Measurements from ENCODE around the gene OSM.

Gene OSM

DNA sequence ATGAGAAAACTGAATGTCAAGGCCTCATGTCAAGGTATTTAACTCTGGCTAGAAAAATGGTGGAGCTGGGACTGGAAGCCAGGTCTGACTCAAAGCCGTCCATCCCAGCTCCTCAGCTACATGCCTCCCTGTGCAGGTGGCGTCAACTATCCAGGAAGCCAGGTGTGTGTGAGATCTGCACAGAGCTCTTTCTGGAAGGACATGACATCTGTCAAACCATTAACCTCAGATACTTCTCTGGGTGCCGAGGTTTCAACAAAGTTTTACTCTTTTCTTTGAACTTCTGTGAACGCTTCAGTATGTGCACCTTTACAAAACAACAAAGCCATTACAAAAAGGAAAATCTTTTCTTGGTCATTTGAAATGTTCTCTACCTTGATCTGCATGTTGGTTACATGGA lies 29.7 kb upstream of the OSM start:
- no peak overlapping the region for H3K27ac ChIP-seq (ENCODE audit: low read depth, low read length)
- no peak overlapping the region for H3K4ac ChIP-seq (ENCODE audit: low read depth, low read length)
- H4K5ac ChIP-seq (ENCODE audit: low read length), result no peak overlapping the region
- H2BK5ac ChIP-seq (ENCODE audit: low read length), result no peak overlapping the region
- no peak overlapping the region for H2AK5ac ChIP-seq (ENCODE audit: low read length)
- no peak overlapping the region for H2BK15ac ChIP-seq (replicated peaks; ENCODE audit: low read depth)
- H3K79me1 ChIP-seq (ENCODE audit: low read length), result no peaks in the 10 kb centered on the region
- DNase-seq, result no peak
- no peaks in the 10 kb centered on the region for H3K4me1 ChIP-seq (ENCODE audit: control insufficient read depth, low read depth, low read length)
- H3K36me3 ChIP-seq (ENCODE audit: control insufficient read depth, insufficient read depth, low read length), result no peaks in the 10 kb centered on the region
- H3K9ac ChIP-seq (ENCODE audit: low read length), result no peak overlapping the region
- H2BK120ac ChIP-seq (ENCODE audit: low read depth, low read length), result no peak overlapping the region
- WGBS (ENCODE audit: extremely low coverage, insufficient coverage, low lambda C conversion rate), result no CpG with 5 or more reads among the region's 4 CpGs
- no peak overlapping the region for H3K18ac ChIP-seq (ENCODE audit: low read length)
- H4K8ac ChIP-seq (ENCODE audit: low read depth, low read length), result no peak overlapping the region
- H3K23ac ChIP-seq (ENCODE audit: low read length), result no peak overlapping the region
- no peak overlapping the region for H3K4me3 ChIP-seq (ENCODE audit: low read length)
- H3K56ac ChIP-seq (ENCODE audit: low read length), result no peak overlapping the region
- H3K27me3 ChIP-seq (ENCODE audit: insufficient read depth, low read length, poor library complexity), result no peaks in the 10 kb centered on the region
- no peak overlapping the region for H3K4me2 ChIP-seq (ENCODE audit: low read length)
- H3K79me2 ChIP-seq (ENCODE audit: control insufficient read depth, insufficient read depth, low read length), result no peaks in the 10 kb centered on the region

DNA sequence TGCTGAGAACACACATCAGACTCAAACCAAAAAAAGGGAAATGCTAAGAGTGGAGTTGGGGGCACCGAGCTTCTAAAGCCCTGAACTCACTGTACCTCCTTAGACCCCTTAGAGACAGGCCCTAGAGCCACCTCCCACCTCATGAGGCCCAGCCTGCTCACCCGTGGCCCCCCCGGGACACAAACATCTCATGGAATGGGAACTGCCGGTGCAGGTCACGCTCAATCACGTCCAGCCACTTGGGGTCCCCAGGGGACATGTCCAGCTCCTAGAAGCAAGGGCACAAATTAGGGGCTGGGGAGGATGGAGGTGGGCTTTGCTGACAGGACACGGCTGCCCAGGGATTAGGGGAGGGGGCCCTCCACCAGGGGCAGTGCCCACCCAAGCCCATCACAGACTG lies 28.9 kb upstream of the OSM start:
- no peak overlapping the region for H3K18ac ChIP-seq (ENCODE audit: low read length)
- H3K27me3 ChIP-seq (ENCODE audit: insufficient read depth, low read length, poor library complexity), result no peaks in the 10 kb centered on the region
- H3K4me1 ChIP-seq (ENCODE audit: control insufficient read depth, low read depth, low read length), result no peaks in the 10 kb centered on the region
- no peak overlapping the region for H3K23ac ChIP-seq (ENCODE audit: low read length)
- H3K4me2 ChIP-seq (ENCODE audit: low read length), result no peak overlapping the region
- no peak overlapping the region for H4K5ac ChIP-seq (ENCODE audit: low read length)
- WGBS (ENCODE audit: extremely low coverage, insufficient coverage, low lambda C conversion rate), result no CpG with 5 or more reads among the region's 7 CpGs
- no peak overlapping the region for H2AK5ac ChIP-seq (ENCODE audit: low read length)
- H3K9ac ChIP-seq (ENCODE audit: low read length), result no peak overlapping the region
- no peak overlapping the region for H2BK15ac ChIP-seq (replicated peaks; ENCODE audit: low read depth)
- no peak overlapping the region for H3K27ac ChIP-seq (ENCODE audit: low read depth, low read length)
- no peak overlapping the region for H2BK5ac ChIP-seq (ENCODE audit: low read length)
- DNase-seq, result no peak
- H3K4ac ChIP-seq (ENCODE audit: low read depth, low read length), result no peak overlapping the region
- no peaks in the 10 kb centered on the region for H3K79me1 ChIP-seq (ENCODE audit: low read length)
- no peak overlapping the region for H2BK120ac ChIP-seq (ENCODE audit: low read depth, low read length)
- no peak overlapping the region for H3K4me3 ChIP-seq (ENCODE audit: low read length)
- H3K36me3 ChIP-seq (ENCODE audit: control insufficient read depth, insufficient read depth, low read length), result no peaks in the 10 kb centered on the region
- H4K8ac ChIP-seq (ENCODE audit: low read depth, low read length), result no peak overlapping the region
- H3K56ac ChIP-seq (ENCODE audit: low read length), result no peak overlapping the region
- H3K79me2 ChIP-seq (ENCODE audit: control insufficient read depth, insufficient read depth, low read length), result no peaks in the 10 kb centered on the region

DNA sequence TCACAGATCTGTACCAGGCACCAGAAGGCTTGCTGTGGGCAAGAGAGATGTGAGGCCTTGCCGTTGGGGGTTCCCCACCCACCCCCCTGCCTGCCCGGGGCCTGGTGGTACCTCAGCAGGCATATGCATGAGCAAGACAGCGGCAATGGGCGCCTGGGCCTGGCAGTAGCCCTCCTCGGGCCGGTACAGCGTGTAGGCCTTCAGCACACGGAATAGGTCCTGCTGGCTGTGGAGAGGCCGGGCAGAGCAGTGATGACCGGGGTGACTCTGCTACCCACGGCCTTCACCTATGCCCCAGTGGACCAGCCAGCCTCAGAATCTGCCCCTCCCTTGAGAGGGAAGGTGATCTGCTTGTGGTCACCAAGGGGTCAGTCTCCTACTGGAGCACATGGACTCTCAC lies 28.2 kb upstream of the OSM start:
- Histone ChIP-seq H3K56ac (ENCODE audit: low read length) (no peak overlapping the region), H2AK5ac (ENCODE audit: low read length) (no peak overlapping the region), H3K18ac (ENCODE audit: low read length) (no peak overlapping the region), H3K4me1 (ENCODE audit: control insufficient read depth, low read depth, low read length) (peaks cover 5% of the 10 kb centered on the region), H3K4ac (ENCODE audit: low read depth, low read length) (no peak overlapping the region), H3K4me2 (ENCODE audit: low read length) (no peak overlapping the region), H3K79me2 (ENCODE audit: control insufficient read depth, insufficient read depth, low read length) (no peaks in the 10 kb centered on the region), H3K79me1 (ENCODE audit: low read length) (no peaks in the 10 kb centered on the region), H3K23ac (ENCODE audit: low read length) (no peak overlapping the region), H3K27me3 (ENCODE audit: insufficient read depth, low read length, poor library complexity) (no peaks in the 10 kb centered on the region), H3K4me3 (ENCODE audit: low read length) (no peak overlapping the region), H4K5ac (ENCODE audit: low read length) (no peak overlapping the region), H3K27ac (ENCODE audit: low read depth, low read length) (no peak overlapping the region), H2BK120ac (ENCODE audit: low read depth, low read length) (no peak overlapping the region), H3K9ac (ENCODE audit: low read length) (no peak overlapping the region), H3K36me3 (ENCODE audit: control insufficient read depth, insufficient read depth, low read length) (no peaks in the 10 kb centered on the region), H2BK5ac (ENCODE audit: low read length) (no peak overlapping the region), H2BK15ac (replicated peaks; ENCODE audit: low read depth) (no peak overlapping the region), H4K8ac (ENCODE audit: low read depth, low read length) (no peak overlapping the region)
- no CpG with 5 or more reads among the region's 11 CpGs for WGBS (ENCODE audit: extremely low coverage, insufficient coverage, low lambda C conversion rate)
- no peak for DNase-seq

DNA sequence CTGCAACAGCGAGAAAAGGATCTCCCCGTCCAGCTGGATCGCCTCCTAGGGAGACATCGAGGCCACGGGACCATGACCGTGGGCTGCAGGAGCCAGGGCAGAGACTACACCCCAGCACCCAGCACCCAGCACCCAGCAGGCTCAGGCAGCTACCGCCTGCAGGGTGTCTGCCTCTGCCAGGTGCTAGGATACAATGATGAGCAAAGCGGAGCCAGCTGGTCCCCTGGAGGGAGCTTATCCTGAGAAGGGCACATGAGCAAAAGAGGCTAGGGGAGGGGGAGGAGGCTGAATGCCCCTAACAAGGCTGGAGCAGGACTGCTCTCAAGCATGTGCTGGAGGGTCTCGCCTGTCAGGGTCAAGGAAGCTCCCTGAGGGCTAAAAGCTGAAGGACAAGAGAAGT lies 27.4 kb upstream of the OSM start:
- Histone ChIP-seq H3K23ac (ENCODE audit: low read length) (no peak overlapping the region), H3K27ac (ENCODE audit: low read depth, low read length) (no peak overlapping the region), H4K5ac (ENCODE audit: low read length) (no peak overlapping the region), H2BK15ac (replicated peaks; ENCODE audit: low read depth) (no peak overlapping the region), H3K4me2 (ENCODE audit: low read length) (no peak overlapping the region), H2AK5ac (ENCODE audit: low read length) (no peak overlapping the region), H2BK120ac (ENCODE audit: low read depth, low read length) (no peak overlapping the region), H3K36me3 (ENCODE audit: control insufficient read depth, insufficient read depth, low read length) (no peaks in the 10 kb centered on the region), H3K18ac (ENCODE audit: low read length) (no peak overlapping the region), H3K4me3 (ENCODE audit: low read length) (no peak overlapping the region), H2BK5ac (ENCODE audit: low read length) (no peak overlapping the region), H4K8ac (ENCODE audit: low read depth, low read length) (no peak overlapping the region), H3K79me2 (ENCODE audit: control insufficient read depth, insufficient read depth, low read length) (no peaks in the 10 kb centered on the region), H3K4ac (ENCODE audit: low read depth, low read length) (no peak overlapping the region), H3K56ac (ENCODE audit: low read length) (no peak overlapping the region), H3K27me3 (ENCODE audit: insufficient read depth, low read length, poor library complexity) (no peaks in the 10 kb centered on the region), H3K9ac (ENCODE audit: low read length) (no peak overlapping the region), H3K4me1 (ENCODE audit: control insufficient read depth, low read depth, low read length) (peaks cover 5% of the 10 kb centered on the region), H3K79me1 (ENCODE audit: low read length) (no peaks in the 10 kb centered on the region)
- no CpG with 5 or more reads among the region's 9 CpGs for WGBS (ENCODE audit: extremely low coverage, insufficient coverage, low lambda C conversion rate)
- no peak for DNase-seq

DNA sequence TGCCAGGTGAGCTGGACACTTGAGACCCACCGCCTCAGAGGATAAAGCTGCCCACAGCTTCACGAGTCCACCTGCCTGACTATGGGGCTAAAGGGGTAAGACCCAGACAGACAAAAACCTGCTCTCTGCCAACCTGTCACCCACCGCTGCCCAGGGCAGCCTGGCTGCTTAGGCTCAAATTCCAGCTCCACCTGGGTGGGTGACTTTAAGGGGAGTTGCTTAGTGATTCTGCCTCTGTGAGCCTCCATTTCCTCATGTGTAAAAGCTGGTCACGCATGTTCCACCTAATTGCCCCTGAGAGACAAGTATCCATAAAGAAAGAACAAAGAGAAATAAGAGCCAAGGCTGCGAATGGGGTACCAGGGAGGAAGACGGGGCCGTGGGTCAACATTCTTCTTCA lies 26.4 kb upstream of the OSM start:
- H3K4ac ChIP-seq (ENCODE audit: low read depth, low read length), result no peak overlapping the region
- no peak overlapping the region for H3K4me3 ChIP-seq (ENCODE audit: low read length)
- H3K27ac ChIP-seq (ENCODE audit: low read depth, low read length), result no peak overlapping the region
- no peak overlapping the region for H3K56ac ChIP-seq (ENCODE audit: low read length)
- H2BK120ac ChIP-seq (ENCODE audit: low read depth, low read length), result no peak overlapping the region
- no peaks in the 10 kb centered on the region for H3K27me3 ChIP-seq (ENCODE audit: insufficient read depth, low read length, poor library complexity)
- no peak overlapping the region for H3K4me2 ChIP-seq (ENCODE audit: low read length)
- no peak overlapping the region for H3K9ac ChIP-seq (ENCODE audit: low read length)
- H3K79me1 ChIP-seq (ENCODE audit: low read length), result no peaks in the 10 kb centered on the region
- no peak overlapping the region for H4K5ac ChIP-seq (ENCODE audit: low read length)
- H2AK5ac ChIP-seq (ENCODE audit: low read length), result no peak overlapping the region
- H3K18ac ChIP-seq (ENCODE audit: low read length), result no peak overlapping the region
- no peaks in the 10 kb centered on the region for H3K36me3 ChIP-seq (ENCODE audit: control insufficient read depth, insufficient read depth, low read length)
- DNase-seq, result no peak
- H3K79me2 ChIP-seq (ENCODE audit: control insufficient read depth, insufficient read depth, low read length), result no peaks in the 10 kb centered on the region
- no peak overlapping the region for H2BK5ac ChIP-seq (ENCODE audit: low read length)
- no CpG with 5 or more reads among the region's 7 CpGs for WGBS (ENCODE audit: extremely low coverage, insufficient coverage, low lambda C conversion rate)
- no peak overlapping the region for H4K8ac ChIP-seq (ENCODE audit: low read depth, low read length)
- peaks cover 11% of the 10 kb centered on the region for H3K4me1 ChIP-seq (ENCODE audit: control insufficient read depth, low read depth, low read length)
- H3K23ac ChIP-seq (ENCODE audit: low read length), result no peak overlapping the region
- H2BK15ac ChIP-seq (replicated peaks; ENCODE audit: low read depth), result no peak overlapping the region

DNA sequence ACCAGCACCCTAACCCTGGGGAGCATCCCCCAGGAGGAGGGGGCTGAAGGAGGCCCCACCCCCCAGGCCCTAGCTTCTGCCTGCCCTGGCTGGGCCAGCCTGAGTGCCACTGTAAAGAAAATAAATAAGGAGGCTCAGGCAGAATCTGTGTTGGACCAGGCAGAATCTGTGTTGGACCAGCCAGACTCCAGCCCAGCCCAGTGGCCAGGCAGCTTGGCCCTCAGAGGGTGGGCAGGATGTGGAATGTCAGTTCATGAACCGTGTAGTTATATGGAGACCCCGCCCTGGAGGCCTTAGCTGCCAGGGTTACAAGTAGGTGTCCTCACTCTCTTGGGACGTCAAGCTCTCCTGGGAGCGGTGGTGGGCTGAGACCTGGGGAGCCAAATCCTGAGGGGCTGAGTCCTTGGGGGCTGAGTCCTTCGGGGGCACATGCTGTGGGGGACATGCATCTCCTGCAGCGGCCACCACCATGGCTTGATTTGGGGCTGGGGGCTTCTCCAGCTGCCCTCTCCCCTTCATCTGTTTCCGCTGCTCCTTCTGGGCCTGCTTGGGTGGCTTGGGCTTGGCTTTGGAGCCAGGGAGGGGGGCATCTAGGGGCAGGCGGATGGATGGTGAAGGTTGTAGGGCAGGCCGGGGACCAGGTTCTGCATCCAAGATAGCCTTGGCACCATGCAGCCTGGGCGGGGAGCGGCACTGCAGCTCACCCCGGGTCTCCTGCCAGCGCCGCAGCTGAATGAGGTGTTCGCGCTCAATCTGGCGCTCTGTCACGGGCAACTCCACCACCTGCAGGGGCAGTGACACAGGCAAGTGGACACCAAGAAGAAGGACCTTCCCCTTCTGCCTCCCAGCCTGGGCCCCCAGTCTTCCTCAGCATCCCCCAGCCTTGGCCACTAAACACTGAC lies 25.7 kb upstream of the OSM start:
- Histone ChIP-seq H3K36me3 (ENCODE audit: control insufficient read depth, insufficient read depth, low read length) (no peaks in the 10 kb centered on the region), H3K4me2 (ENCODE audit: low read length) (no peak overlapping the region), H4K8ac (ENCODE audit: low read depth, low read length) (no peak overlapping the region), H2BK5ac (ENCODE audit: low read length) (no peak overlapping the region), H3K4me3 (ENCODE audit: low read length) (no peak overlapping the region), H3K79me2 (ENCODE audit: control insufficient read depth, insufficient read depth, low read length) (no peaks in the 10 kb centered on the region), H3K9ac (ENCODE audit: low read length) (no peak overlapping the region), H3K56ac (ENCODE audit: low read length) (no peak overlapping the region), H3K4ac (ENCODE audit: low read depth, low read length) (no peak overlapping the region), H2BK15ac (replicated peaks; ENCODE audit: low read depth) (no peak overlapping the region), H3K79me1 (ENCODE audit: low read length) (no peaks in the 10 kb centered on the region), H4K5ac (ENCODE audit: low read length) (no peak overlapping the region), H2AK5ac (ENCODE audit: low read length) (no peak overlapping the region), H3K27ac (ENCODE audit: low read depth, low read length) (no peak overlapping the region), H3K18ac (ENCODE audit: low read length) (no peak overlapping the region), H2BK120ac (ENCODE audit: low read depth, low read length) (no peak overlapping the region), H3K27me3 (ENCODE audit: insufficient read depth, low read length, poor library complexity) (no peaks in the 10 kb centered on the region), H3K4me1 (ENCODE audit: control insufficient read depth, low read depth, low read length) (peaks cover 11% of the 10 kb centered on the region), H3K23ac (ENCODE audit: low read length) (no peak overlapping the region)
- DNase-seq, result no peak
- no CpG with 5 or more reads among the region's 18 CpGs for WGBS (ENCODE audit: extremely low coverage, insufficient coverage, low lambda C conversion rate)

All from mesendoderm (in vitro differentiated cells).